Nephron progenitor cell (in vitro differentiated cells): ENCODE measurements around the gene PRR23E.

Experiments used
- DNase-seq: peaks from one replicate; pipeline ENCODE4 v3.0.0; 2021
- H3K27ac Mint-ChIP-seq: 2 replicates; pipeline ENCODE4 v1.8.0; 2021; ENCODE audit warnings: mild to moderate bottlenecking, moderate library complexity, mixed read lengths
- H3K27me3 Mint-ChIP-seq: 2 replicates; pipeline ENCODE4 v1.8.0; 2021; ENCODE audit warnings: mild to moderate bottlenecking, low read depth, mixed read lengths; ENCODE audit not compliant: poor library complexity
- H3K36me3 Mint-ChIP-seq: 2 replicates; pipeline ENCODE4 v1.8.0; 2021; ENCODE audit warnings: low read depth, mixed read lengths
- H3K4me1 Mint-ChIP-seq: 2 replicates; pipeline ENCODE4 v1.8.0; 2021; ENCODE audit warnings: mixed read lengths
- H3K4me3 Mint-ChIP-seq: 2 replicates; pipeline ENCODE4 v1.8.0; 2021; ENCODE audit warnings: mild to moderate bottlenecking, moderate library complexity, mixed read lengths
- H3K9me3 Mint-ChIP-seq: 2 replicates; pipeline ENCODE4 v1.8.0; 2021; ENCODE audit warnings: mild to moderate bottlenecking, moderate library complexity, mixed read lengths
- TF ChIP-seq, protein P1 (sequence below): fragments of 200-600 bp; sonication (generic); IDR thresholded peaks from 2 replicates; pipeline ENCODE4 v1.5.0; 2021; ENCODE audit warnings: antibody characterized with exemption

The PRR23E gene

DNA sequence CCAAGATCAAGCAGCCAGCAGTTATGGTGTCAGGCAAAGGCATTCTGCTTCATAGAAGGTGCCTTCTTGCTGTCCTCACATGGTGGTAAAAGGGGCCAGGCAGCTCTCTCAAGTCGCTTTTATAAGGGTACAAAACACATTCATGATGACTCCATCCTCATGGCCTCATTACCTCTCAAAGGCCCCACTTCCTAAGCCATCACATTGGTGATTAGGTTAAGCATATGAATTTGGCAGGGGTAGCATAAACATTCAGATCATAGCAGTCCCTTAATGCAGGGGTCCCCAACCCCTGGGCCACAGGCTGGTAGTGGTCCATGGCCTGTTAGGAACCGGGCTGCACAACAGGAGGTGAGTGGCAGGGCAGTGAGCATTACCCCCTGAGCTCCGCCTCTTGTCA lies 42.8 kb downstream of the PRR23E start:
- TF ChIP-seq, protein P1, sequence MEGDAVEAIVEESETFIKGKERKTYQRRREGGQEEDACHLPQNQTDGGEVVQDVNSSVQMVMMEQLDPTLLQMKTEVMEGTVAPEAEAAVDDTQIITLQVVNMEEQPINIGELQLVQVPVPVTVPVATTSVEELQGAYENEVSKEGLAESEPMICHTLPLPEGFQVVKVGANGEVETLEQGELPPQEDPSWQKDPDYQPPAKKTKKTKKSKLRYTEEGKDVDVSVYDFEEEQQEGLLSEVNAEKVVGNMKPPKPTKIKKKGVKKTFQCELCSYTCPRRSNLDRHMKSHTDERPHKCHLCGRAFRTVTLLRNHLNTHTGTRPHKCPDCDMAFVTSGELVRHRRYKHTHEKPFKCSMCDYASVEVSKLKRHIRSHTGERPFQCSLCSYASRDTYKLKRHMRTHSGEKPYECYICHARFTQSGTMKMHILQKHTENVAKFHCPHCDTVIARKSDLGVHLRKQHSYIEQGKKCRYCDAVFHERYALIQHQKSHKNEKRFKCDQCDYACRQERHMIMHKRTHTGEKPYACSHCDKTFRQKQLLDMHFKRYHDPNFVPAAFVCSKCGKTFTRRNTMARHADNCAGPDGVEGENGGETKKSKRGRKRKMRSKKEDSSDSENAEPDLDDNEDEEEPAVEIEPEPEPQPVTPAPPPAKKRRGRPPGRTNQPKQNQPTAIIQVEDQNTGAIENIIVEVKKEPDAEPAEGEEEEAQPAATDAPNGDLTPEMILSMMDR: no peak
- no peak overlapping the region for H3K27ac Mint-ChIP-seq

DNA sequence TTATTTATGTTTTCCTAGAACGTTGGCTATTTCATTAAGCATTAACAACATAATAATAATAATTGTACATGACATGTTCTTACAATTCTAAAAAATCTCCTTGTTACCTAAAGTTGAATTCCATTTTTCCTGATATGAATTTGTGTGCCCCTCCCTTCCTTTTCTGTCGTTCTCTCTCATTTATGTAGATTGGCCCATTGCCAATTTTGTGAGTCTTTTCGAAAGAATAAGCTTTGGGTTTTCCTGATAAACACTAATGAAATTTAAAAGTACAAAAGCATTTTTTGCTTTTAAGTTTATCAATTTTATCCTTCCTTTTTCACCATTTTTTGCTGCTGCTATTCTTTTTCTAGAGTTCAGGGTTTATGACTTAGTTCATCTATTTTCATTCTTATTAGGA lies 44.9 kb downstream of the PRR23E start:
- Mint-ChIP-seq H3K27me3 (peaks cover 33% of the 10 kb centered on the region), H3K27ac (no peak overlapping the region), H3K9me3 (peaks cover 12% of the 10 kb centered on the region), H3K4me1 (no peaks in the 10 kb centered on the region), H3K4me3 (no peak overlapping the region), H3K36me3 (no peaks in the 10 kb centered on the region)
- TF ChIP-seq, protein P1: no peak
- DNase-seq: no peak

More for the DNA sequence above, 42.8 kb downstream of the PRR23E start:
- H3K27me3 Mint-ChIP-seq: peaks cover 29% of the 10 kb centered on the region
- H3K4me1 Mint-ChIP-seq: no peaks in the 10 kb centered on the region
- no peaks in the 10 kb centered on the region for H3K36me3 Mint-ChIP-seq
- no peak for DNase-seq
- no peak overlapping the region for H3K4me3 Mint-ChIP-seq
- H3K9me3 Mint-ChIP-seq: peaks cover 6% of the 10 kb centered on the region

DNA sequence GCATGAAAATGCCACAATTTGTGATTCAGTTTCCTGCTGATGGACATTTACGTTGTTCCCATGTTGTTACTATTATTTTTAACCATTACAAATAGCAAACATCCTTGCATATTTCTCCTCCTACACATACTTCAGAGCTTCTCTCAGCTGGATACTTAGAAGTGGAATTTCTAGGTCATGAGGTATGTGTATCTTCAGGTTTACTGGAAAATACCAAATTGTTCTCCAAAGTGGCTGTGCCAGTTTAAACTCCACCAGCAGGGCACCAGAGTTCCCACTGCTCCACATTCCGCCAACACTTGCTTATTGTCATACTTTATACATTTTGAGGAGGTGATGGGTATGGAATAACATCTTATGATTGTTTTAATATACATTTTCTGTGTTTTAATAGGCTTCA lies 45.7 kb downstream of the PRR23E start:
- no peak overlapping the region for H3K27ac Mint-ChIP-seq
- H3K4me3 Mint-ChIP-seq: no peak overlapping the region
- H3K4me1 Mint-ChIP-seq: no peaks in the 10 kb centered on the region
- TF ChIP-seq, protein P1: no peak
- H3K9me3 Mint-ChIP-seq: peaks cover 12% of the 10 kb centered on the region
- H3K36me3 Mint-ChIP-seq: no peaks in the 10 kb centered on the region
- DNase-seq: no peak
- H3K27me3 Mint-ChIP-seq: peaks cover 33% of the 10 kb centered on the region

DNA sequence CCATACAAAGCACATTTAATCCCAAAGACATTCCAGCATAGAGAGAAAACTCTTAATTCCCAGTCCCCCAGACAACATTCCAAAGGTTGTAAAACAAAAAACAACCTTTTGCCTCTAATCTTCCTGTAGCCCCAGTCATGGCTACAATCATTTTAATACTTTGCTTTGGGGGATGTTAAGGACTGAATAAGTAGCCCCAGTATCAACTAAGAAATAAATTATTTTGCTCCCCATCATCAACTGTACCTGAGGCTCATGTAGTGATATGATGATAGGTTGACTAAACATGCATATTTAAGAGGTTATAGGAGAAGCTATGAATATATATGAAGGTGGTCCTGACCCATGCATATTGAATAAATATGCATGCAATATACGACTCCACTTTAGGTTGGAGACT lies 54.4 kb downstream of the PRR23E start:
- DNase-seq: no peak
- Mint-ChIP-seq H3K4me3 (no peak overlapping the region), H3K36me3 (no peaks in the 10 kb centered on the region), H3K27ac (no peak overlapping the region), H3K27me3 (peaks cover 17% of the 10 kb centered on the region), H3K4me1 (no peaks in the 10 kb centered on the region), H3K9me3 (peaks cover 46% of the 10 kb centered on the region)
- TF ChIP-seq, protein P1: no peak
